ENCODE results near the gene DEFB131B. TPM values are rescaled to one million over a fixed set of nuclear protein-coding genes. Genes with fewer than 3 reads are reported as not detected.
A peak's percentile ranks its signal among the peaks of the same experiment; 100 is the strongest.
"Not testable (repeated sequence)": the region's sequence is repeated elsewhere in the genome, so short reads cannot be mapped to it uniquely, and the experiment has no call there.

DEFB131B gene
- not detected for total RNA-seq

- not testable (repeated sequence) for DNase-seq (ENCODE audit: low spot score)
These were observed at the start of gene DEFB131B for GRCh38 chr11:71878059-71878458. Gene DEFB131B (plus strand): TSS chr11:71878453. CDS start chr11:71878453, 0 bp downstream.

- DNase-seq (ENCODE audit: low spot score), result not testable (repeated sequence)
These were observed 49.0 kb upstream of the DEFB131B start for GRCh38 chr11:71829247-71829646.

- DNase-seq (ENCODE audit: low spot score), result not testable (repeated sequence)
These were observed 48.6 kb upstream of the DEFB131B start for GRCh38 chr11:71829686-71830085.

- DNase-seq (ENCODE audit: low spot score), result not testable (repeated sequence)
These were observed 45.4 kb upstream of the DEFB131B start, which contains the start of gene DEFB108B for GRCh38 chr11:71832811-71833210. Gene DEFB108B (plus strand): TSS chr11:71833200. CDS start chr11:71833200, 0 bp downstream.

GRCh38 chr11:71842720-71843119 is 35.5 kb upstream of the DEFB131B start:
- not testable (repeated sequence) for DNase-seq (ENCODE audit: low spot score)

GRCh38 chr11:71843355-71843754 is 34.9 kb upstream of the DEFB131B start:
- DNase-seq (ENCODE audit: low spot score), result not testable (repeated sequence)

GRCh38 chr11:71843858-71844257 is 34.4 kb upstream of the DEFB131B start:
- DNase-seq (ENCODE audit: low spot score), result no peak

- not testable (repeated sequence) for DNase-seq (ENCODE audit: low spot score)
These were observed 24.4 kb upstream of the DEFB131B start for GRCh38 chr11:71853895-71854294.

GRCh38 chr11:71855880-71856279 is 22.4 kb upstream of the DEFB131B start:
- DNase-seq (ENCODE audit: low spot score), result not testable (repeated sequence)

GRCh38 chr11:71860835-71861234 is 17.4 kb upstream of the DEFB131B start:
- DNase-seq (ENCODE audit: low spot score), result not testable (repeated sequence)

- peak; percentile 33 for DNase-seq (ENCODE audit: low spot score)
These were observed 14.2 kb upstream of the DEFB131B start for GRCh38 chr11:71863978-71864627.

- not testable (repeated sequence) for DNase-seq (ENCODE audit: low spot score)
These were observed 11.0 kb upstream of the DEFB131B start for GRCh38 chr11:71867209-71867608.

GRCh38 chr11:71869931-71870330 is 8.3 kb upstream of the DEFB131B start:
- not testable (repeated sequence) for DNase-seq (ENCODE audit: low spot score)

- not testable (repeated sequence) for DNase-seq (ENCODE audit: low spot score)
These were observed 7.6 kb upstream of the DEFB131B start for GRCh38 chr11:71870661-71871060.

- not testable (repeated sequence) for DNase-seq (ENCODE audit: low spot score)
These were observed 2.0 kb upstream of the DEFB131B start for GRCh38 chr11:71876262-71876661.

GRCh38 chr11:71885806-71886205 is 7.6 kb downstream of the DEFB131B start:
- DNase-seq (ENCODE audit: low spot score), result not testable (repeated sequence)

GRCh38 chr11:71888335-71889010 is 10.2 kb downstream of the DEFB131B start:
- DNase-seq (ENCODE audit: low spot score), result peak; percentile 34

GRCh38 chr11:71889181-71889872 is 11.1 kb downstream of the DEFB131B start:
- DNase-seq (ENCODE audit: low spot score), result not testable (repeated sequence)

- DNase-seq (ENCODE audit: low spot score), result no peak
These were observed 17.7 kb downstream of the DEFB131B start for GRCh38 chr11:71895961-71896360.

GRCh38 chr11:71901137-71901536 is 22.9 kb downstream of the DEFB131B start:
- DNase-seq (ENCODE audit: low spot score), result not testable (repeated sequence)

- DNase-seq (ENCODE audit: low spot score), result no peak
These were observed 30.0 kb downstream of the DEFB131B start for GRCh38 chr11:71908218-71908617.

- DNase-seq (ENCODE audit: low spot score), result not testable (repeated sequence)
These were observed 32.5 kb downstream of the DEFB131B start for GRCh38 chr11:71910775-71911174.

Measured in mucosa of gallbladder (tissue), 1 donor.